Left forelimb (tissue), 1 donor: ENCODE measurements around the gene SLC66A1.

Source experiments
- DNase-seq: peaks from one replicate; pipeline ENCODE4 v3.0.0-alpha.2; 2018; ENCODE audit warnings: low spot score

SLC66A1 gene

DNA sequence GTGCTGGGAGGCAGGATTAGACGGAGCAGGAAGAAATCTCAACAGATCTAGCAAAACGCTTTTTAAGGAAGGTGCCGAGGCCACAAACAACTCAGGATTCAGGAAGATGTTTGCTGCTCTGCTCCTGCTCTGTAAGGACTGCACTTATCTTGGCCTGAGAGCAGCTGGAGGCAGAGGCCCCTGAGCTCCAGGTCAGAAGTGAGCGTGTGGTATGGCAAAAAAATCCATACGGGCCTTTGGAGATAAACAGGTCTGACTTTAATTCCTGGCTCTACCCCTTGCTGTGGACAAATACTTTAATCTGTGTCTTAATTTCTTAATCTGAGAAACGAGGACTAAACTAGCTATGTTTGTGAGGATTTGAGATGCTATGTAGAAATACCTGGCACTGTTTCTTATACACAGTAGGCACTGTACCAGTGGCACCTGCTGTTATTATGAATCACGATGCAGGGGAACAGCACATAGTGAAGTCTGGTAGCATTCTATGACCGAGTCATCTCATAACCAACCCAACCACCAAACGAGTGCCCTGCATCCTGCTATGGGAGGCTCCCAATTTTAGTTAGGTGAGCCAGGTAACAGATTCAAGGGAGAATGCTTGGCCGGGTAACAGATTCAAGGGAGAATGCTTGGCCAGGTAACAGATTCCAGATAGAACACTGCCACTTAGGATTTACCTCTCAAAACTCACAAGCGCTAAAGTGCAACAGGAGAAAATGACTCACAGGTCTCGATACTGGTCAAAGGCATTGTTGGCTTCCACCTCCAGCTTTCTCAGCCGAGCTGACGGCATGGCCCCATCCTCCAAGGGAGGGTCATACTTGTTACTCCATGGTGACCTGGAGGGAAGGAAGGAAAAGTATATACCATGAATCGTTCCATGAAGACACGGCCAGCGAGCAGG is 65.9 kb downstream of the SLC66A1 start:
- DNase-seq, result no peak
